AG08395 (cell line): Measurements from ENCODE around the gene KRTAP9-6.
"Not testable (repeated sequence)": the region's sequence is repeated elsewhere in the genome, so short reads cannot be mapped to it uniquely, and the experiment has no call there.

Source experiments
- DNase-seq: peaks from one replicate; pipeline ENCODE4 v3.0.0; 2012; ENCODE audit warnings: mixed read lengths, low spot score

KRTAP9-6 gene

GRCh38 chr17:41271323-41271722 is 6.1 kb downstream of the KRTAP9-6 start:
- DNase-seq = not testable (repeated sequence)

- DNase-seq = no peak
Observed at GRCh38 chr17:41271858-41272257, 6.7 kb downstream of the KRTAP9-6 start.

- DNase-seq = not testable (repeated sequence)
Observed at GRCh38 chr17:41275648-41276190, 10.5 kb downstream of the KRTAP9-6 start, which contains the start of gene KRTAP9-7. Gene KRTAP9-7, plus strand, starts transcription at chr17:41275698. Its CDS starts 0 bp downstream, at chr17:41275698.

GRCh38 chr17:41278176-41278955 is 13.2 kb downstream of the KRTAP9-6 start:
- peak; percentile 1 for DNase-seq

- DNase-seq = peak; percentile 41
Observed at GRCh38 chr17:41284043-41284442, 18.9 kb downstream of the KRTAP9-6 start.

GRCh38 chr17:41284546-41284945 is 19.4 kb downstream of the KRTAP9-6 start:
- DNase-seq = peak; percentile 3

- no peak for DNase-seq
Observed at GRCh38 chr17:41287050-41287449, 21.9 kb downstream of the KRTAP9-6 start.

- DNase-seq = no peak
Observed at GRCh38 chr17:41294016-41294415, 28.8 kb downstream of the KRTAP9-6 start.

GRCh38 chr17:41296846-41297245 is 31.7 kb downstream of the KRTAP9-6 start:
- DNase-seq = no peak

- DNase-seq = no peak
Observed at GRCh38 chr17:41298458-41299135, 33.4 kb downstream of the KRTAP9-6 start.

- DNase-seq = no peak
Observed at GRCh38 chr17:41301204-41301790, 36.1 kb downstream of the KRTAP9-6 start.

- no peak for DNase-seq
Observed at GRCh38 chr17:41301916-41302901, 37.0 kb downstream of the KRTAP9-6 start, which contains the start of gene KRTAP29-1. Gene KRTAP29-1, minus strand, starts transcription at chr17:41302851. Its CDS starts 0 bp downstream, at chr17:41302851.

- no peak for DNase-seq
Observed at GRCh38 chr17:41302981-41303380, 37.8 kb downstream of the KRTAP9-6 start.

GRCh38 chr17:41304091-41304490 is 38.9 kb downstream of the KRTAP9-6 start:
- no peak for DNase-seq

GRCh38 chr17:41307647-41308046 is 42.5 kb downstream of the KRTAP9-6 start:
- DNase-seq = peak; percentile 24

- DNase-seq = peak; percentile 20
Observed at GRCh38 chr17:41308251-41308917, 43.2 kb downstream of the KRTAP9-6 start.

GRCh38 chr17:41308918-41309359 is 43.8 kb downstream of the KRTAP9-6 start, which contains the start of gene KRTAP16-1:
Gene KRTAP16-1, minus strand, starts transcription at chr17:41309309. Its CDS starts 56 bp downstream, at chr17:41309253.
- DNase-seq = no peak

GRCh38 chr17:41311111-41311510 is 45.9 kb downstream of the KRTAP9-6 start:
- no peak for DNase-seq

GRCh38 chr17:41315204-41315794 is 50.1 kb downstream of the KRTAP9-6 start, which contains the start of gene KRTAP17-1:
Gene KRTAP17-1, minus strand, starts transcription at chr17:41315710. Its CDS starts 60 bp downstream, at chr17:41315650.
- no peak for DNase-seq
